Measurements from ENCODE around the gene ARMC5. TPM values are rescaled to one million over a fixed set of nuclear protein-coding genes. Genes with fewer than 3 reads are reported as not detected.

The ARMC5 gene
- total RNA-seq, 1 experiment from 2014 or later: 10.1 TPM

DNA sequence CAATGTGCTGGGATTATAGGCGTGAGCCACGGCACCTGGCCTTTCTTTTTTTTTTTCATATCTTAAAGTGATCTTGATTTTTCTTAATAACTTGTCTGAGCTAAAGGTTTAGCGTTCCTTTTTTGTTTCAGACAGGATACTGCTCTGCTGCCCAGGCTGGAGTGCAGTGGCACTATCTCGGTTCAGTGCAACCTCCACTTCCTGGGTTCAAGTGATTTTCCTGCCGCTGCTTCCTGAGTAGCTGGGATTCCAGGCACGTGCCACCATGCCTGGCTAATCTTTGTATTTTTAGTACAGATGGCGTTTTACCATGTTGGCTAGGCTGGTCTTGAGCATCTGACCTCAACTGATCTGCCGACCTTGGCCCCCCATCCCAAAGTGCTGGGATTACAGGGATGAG lies 44.9 kb downstream of the ARMC5 start:
- H3K36me3 Mint-ChIP-seq (ENCODE audit: insufficient read depth, unreplicated experiment): peaks cover 13% of the 10 kb centered on the region

DNA sequence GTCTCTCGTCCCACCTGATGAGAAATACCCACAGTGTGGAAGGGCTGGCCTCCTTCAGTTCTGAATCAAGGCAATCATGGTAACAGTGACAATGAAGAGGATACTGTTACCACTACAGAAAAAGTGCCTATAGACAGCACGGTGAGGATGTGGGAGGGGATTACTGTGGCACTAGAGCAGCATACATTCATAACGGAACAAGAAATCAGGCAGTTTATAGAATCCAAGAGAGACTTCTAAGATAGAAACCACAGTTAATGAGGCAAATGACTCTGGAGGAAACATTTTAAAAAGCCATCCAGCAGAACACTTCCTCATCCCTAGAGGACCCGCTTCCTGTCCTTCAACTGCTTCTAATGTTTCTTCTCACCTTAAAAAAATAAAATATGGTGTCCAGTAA lies 46.2 kb downstream of the ARMC5 start:
- Mint-ChIP-seq H3K4me3 (ENCODE audit: unreplicated experiment) (no peak overlapping the region), H3K4me1 (ENCODE audit: insufficient read depth, unreplicated experiment) (peaks cover 14% of the 10 kb centered on the region), H3K27ac (ENCODE audit: low read depth, unreplicated experiment) (no peak overlapping the region), H3K27me3 (ENCODE audit: insufficient read depth, unreplicated experiment) (no peaks in the 10 kb centered on the region), H3K36me3 (ENCODE audit: insufficient read depth, unreplicated experiment) (peaks cover 13% of the 10 kb centered on the region), H3K9me3 (ENCODE audit: unreplicated experiment) (no peaks in the 10 kb centered on the region)
- TF ChIP-seq, protein P1, sequence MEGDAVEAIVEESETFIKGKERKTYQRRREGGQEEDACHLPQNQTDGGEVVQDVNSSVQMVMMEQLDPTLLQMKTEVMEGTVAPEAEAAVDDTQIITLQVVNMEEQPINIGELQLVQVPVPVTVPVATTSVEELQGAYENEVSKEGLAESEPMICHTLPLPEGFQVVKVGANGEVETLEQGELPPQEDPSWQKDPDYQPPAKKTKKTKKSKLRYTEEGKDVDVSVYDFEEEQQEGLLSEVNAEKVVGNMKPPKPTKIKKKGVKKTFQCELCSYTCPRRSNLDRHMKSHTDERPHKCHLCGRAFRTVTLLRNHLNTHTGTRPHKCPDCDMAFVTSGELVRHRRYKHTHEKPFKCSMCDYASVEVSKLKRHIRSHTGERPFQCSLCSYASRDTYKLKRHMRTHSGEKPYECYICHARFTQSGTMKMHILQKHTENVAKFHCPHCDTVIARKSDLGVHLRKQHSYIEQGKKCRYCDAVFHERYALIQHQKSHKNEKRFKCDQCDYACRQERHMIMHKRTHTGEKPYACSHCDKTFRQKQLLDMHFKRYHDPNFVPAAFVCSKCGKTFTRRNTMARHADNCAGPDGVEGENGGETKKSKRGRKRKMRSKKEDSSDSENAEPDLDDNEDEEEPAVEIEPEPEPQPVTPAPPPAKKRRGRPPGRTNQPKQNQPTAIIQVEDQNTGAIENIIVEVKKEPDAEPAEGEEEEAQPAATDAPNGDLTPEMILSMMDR (IDR thresholded peaks at IDR 0.05; ENCODE audit: unreplicated experiment): no peak
- no TSS peak for BruUV-seq (replicated peaks)
- CTCF ChIA-PET: interaction anchor here (0.6 kb wide), 1 partner anchor 360 kb away, joined by 7 read pairs; no protein-coding TSS in a partner anchor
- intact Hi-C loops (cut with micrococcal nuclease): loop anchor here (5.0 kb wide), 1 partner anchor 367 kb away; the partner anchor contains the start of gene ZNF267
- DNase-seq (ENCODE audit: unreplicated experiment): no peak
- POLR2A ChIA-PET: no interaction called here

More for the DNA sequence above, 44.9 kb downstream of the ARMC5 start:
- TF ChIP-seq, protein P1 (IDR thresholded peaks at IDR 0.05; ENCODE audit: unreplicated experiment): no peak
- CTCF ChIA-PET: no interaction called here
- no peak for DNase-seq (ENCODE audit: unreplicated experiment)
- Mint-ChIP-seq H3K4me1 (ENCODE audit: insufficient read depth, unreplicated experiment) (peaks cover 11% of the 10 kb centered on the region), H3K27ac (ENCODE audit: low read depth, unreplicated experiment) (no peak overlapping the region), H3K4me3 (ENCODE audit: unreplicated experiment) (no peak overlapping the region), H3K9me3 (ENCODE audit: unreplicated experiment) (no peaks in the 10 kb centered on the region), H3K27me3 (ENCODE audit: insufficient read depth, unreplicated experiment) (no peaks in the 10 kb centered on the region)
- intact Hi-C loops (cut with micrococcal nuclease): no loop called here
- POLR2A ChIA-PET: no interaction called here
- no TSS peak for BruUV-seq (replicated peaks)

DNA sequence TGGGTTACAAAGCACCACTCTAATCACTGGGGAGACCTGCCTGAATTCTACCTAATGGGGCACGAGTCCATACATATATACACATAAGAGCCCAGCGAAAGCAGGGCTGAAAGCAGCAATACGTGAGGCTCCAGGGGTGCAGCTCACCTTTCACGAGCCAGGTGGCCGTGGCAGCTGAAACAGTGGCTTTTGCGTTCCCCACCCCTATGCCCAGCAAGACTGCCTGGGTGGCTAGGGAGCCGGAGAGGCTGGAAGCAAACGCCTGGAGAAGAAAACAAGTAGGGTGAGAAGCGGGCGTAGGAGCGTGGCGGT lies 48.3 kb downstream of the ARMC5 start:
- Mint-ChIP-seq H3K9me3 (ENCODE audit: unreplicated experiment) (no peaks in the 10 kb centered on the region), H3K4me3 (ENCODE audit: unreplicated experiment) (peak overlapping the region; percentile 88), H3K4me1 (ENCODE audit: insufficient read depth, unreplicated experiment) (peaks cover 17% of the 10 kb centered on the region), H3K36me3 (ENCODE audit: insufficient read depth, unreplicated experiment) (peaks cover 7% of the 10 kb centered on the region), H3K27me3 (ENCODE audit: insufficient read depth, unreplicated experiment) (no peaks in the 10 kb centered on the region), H3K27ac (ENCODE audit: low read depth, unreplicated experiment) (peak overlapping the region; percentile 98)
- TF ChIP-seq, protein P1 (IDR thresholded peaks at IDR 0.05; ENCODE audit: unreplicated experiment): no peak
- no TSS peak for BruUV-seq (replicated peaks)
- DNase-seq (ENCODE audit: unreplicated experiment): no peak
- POLR2A ChIA-PET: interaction anchor here (0.6 to 3.8 kb wide), 23 partner anchors 8 to 370 kb away, joined by 3 to 40 read pairs (median 4); partner anchors contain the start of genes ARMC5, FUS and ZNF267
- CTCF ChIA-PET: interaction anchor here (0.6 to 2.3 kb wide), 6 partner anchors 21 to 411 kb away, joined by 3 to 12 read pairs (median 4); partner anchors contain the start of gene TGFB1I1
- intact Hi-C loops (cut with micrococcal nuclease): loop anchor here (5.0 kb wide), 1 partner anchor 365 kb away; the partner anchor contains the start of gene ZNF267

DNA sequence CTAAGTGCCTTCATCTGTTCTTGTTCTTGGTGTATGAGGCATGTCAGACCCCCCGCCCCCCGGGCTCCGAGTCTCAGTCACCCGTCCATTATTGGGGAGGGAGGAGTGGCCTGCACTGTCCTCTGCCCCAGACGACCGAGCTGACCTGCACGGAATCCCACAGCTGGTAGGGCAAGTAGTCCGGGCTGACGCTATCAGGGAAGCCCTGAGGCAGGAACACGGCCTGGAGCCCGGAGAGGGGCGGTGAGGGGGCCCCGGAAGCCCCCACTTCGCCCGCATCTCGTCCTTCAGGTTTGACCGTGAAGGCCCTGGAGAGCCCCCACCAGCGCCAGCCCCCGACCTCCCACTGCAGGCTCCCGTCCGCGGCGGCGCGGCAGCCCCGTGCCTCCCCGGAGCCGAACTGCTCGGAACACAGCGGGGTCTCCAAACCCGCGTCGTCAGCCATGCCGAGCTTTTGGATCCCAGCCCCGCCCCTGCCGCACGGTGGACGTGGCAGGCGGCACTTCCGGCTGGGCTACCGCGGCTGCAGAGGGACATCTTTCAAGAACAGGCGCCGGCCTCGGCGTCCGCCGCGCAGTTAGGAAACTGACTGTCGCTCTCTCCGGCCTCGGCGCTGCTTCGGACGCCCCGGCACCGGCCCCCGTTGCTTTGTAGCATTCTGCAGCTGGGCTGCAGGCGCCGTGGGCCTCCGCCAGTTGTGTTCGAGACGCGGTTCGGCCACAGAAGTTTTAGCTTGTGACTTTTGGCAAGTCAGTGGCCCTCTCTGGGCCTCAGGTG lies 48.8 kb downstream of the ARMC5 start, which contains the start of gene RUSF1:
RUSF1 (minus strand) TSS at position 463 of the 777 bp plus-strand sequence; CDS start at position 445, 18 bp downstream.
- Mint-ChIP-seq H3K27me3 (ENCODE audit: insufficient read depth, unreplicated experiment) (no peaks in the 10 kb centered on the region), H3K4me3 (ENCODE audit: unreplicated experiment) (peak within 1 kb of the TSS; percentile 88), H3K36me3 (ENCODE audit: insufficient read depth, unreplicated experiment) (peaks cover 7% of the 10 kb centered on the region), H3K9me3 (ENCODE audit: unreplicated experiment) (no peaks in the 10 kb centered on the region), H3K4me1 (ENCODE audit: insufficient read depth, unreplicated experiment) (peaks cover 22% of the 10 kb centered on the region), H3K27ac (ENCODE audit: low read depth, unreplicated experiment) (peak within 1 kb of the TSS; percentile 98)
- TF ChIP-seq, protein P1 (IDR thresholded peaks at IDR 0.05; ENCODE audit: unreplicated experiment): no peak
- peak; percentile 84 for DNase-seq (ENCODE audit: unreplicated experiment)
- intact Hi-C loops (cut with micrococcal nuclease): loop anchor here (2.0 to 5.0 kb wide), 2 partner anchors 207 to 364 kb away; partner anchors contain the start of gene ZNF267
- CTCF ChIA-PET: interaction anchor here (0.6 to 2.3 kb wide), 5 partner anchors 21 to 412 kb away, joined by 3 to 12 read pairs (median 3); no protein-coding TSS in a partner anchor
- POLR2A ChIA-PET: interaction anchor here (0.6 to 3.8 kb wide), 24 partner anchors 9 to 369 kb away, joined by 3 to 40 read pairs (median 4); partner anchors contain the start of genes ARMC5 and ZNF267
- BruUV-seq (replicated peaks): TSS peak; percentile 57
